Keratinocyte (primary cell): ENCODE results near the gene TSHZ2. TPM values are rescaled to one million over a fixed set of nuclear protein-coding genes. Genes with fewer than 3 reads are reported as not detected.

Experiments used
- DNase-seq: peaks from one replicate; pipeline ENCODE4 v3.0.0-alpha.2; 2011; ENCODE audit warnings: low read depth, missing footprints, low spot score
- FAIRE-seq: peaks from 2 replicates; lab custom pipeline; 2011; peaks lifted over from hg19 to GRCh38; lab: Jason Lieb, UNC
- H2AFZ ChIP-seq: 2 replicates; pipeline ENCODE4 v1.6.0; 2012; ENCODE audit warnings: low read length, control low read depth, inconsistent platforms; ENCODE audit not compliant: control insufficient read depth
- H3K27ac ChIP-seq: 2 replicates; pipeline ENCODE4 v1.5.1; 2011; ENCODE audit warnings: low read length; ENCODE audit not compliant: control insufficient read depth, insufficient read depth
- H3K27me3 ChIP-seq: 3 replicates; pipeline ENCODE4 v1.6.0; 2011; ENCODE audit warnings: low read length; ENCODE audit not compliant: control insufficient read depth, insufficient read depth; ENCODE audit errors: extremely low read depth
- H3K36me3 ChIP-seq, 2 experiments: 2 replicates in 1 of 2; 3 replicates in 1 of 2; pipeline ENCODE4 v1.5.1; 2011; ENCODE audit warnings: low read length in 2 of 2, mild to moderate bottlenecking in 1 of 2; ENCODE audit not compliant: control insufficient read depth in 2 of 2, insufficient read depth in 2 of 2; ENCODE audit errors: extremely low read depth in 1 of 2
- H3K4me1 ChIP-seq: 3 replicates; pipeline ENCODE4 v1.5.1; 2011; ENCODE audit warnings: low read length; ENCODE audit not compliant: control insufficient read depth, insufficient read depth; ENCODE audit errors: extremely low read depth
- H3K4me2 ChIP-seq: 3 replicates; pipeline ENCODE4 v1.6.0; 2011; ENCODE audit warnings: low read depth, low read length; ENCODE audit not compliant: control insufficient read depth, insufficient read depth; ENCODE audit errors: extremely low read depth
- H3K4me3 ChIP-seq, 3 experiments: fragments of 200-600 bp in 1 of 3; sonication (generic) in 1 of 3; 2 replicates in 2 of 3; 3 replicates in 1 of 3; pipeline ENCODE4 v1.5.1; 2011 to 2016; ENCODE audit warnings: low read length in 3 of 3, mild to moderate bottlenecking in 3 of 3, control low read depth in 2 of 3, inconsistent platforms in 1 of 3, low read depth in 1 of 3, mixed read lengths in 1 of 3, mixed run types in 1 of 3, moderate library complexity in 1 of 3; ENCODE audit not compliant: control insufficient read depth in 2 of 3, insufficient read depth in 2 of 3; ENCODE audit errors: extremely low read depth in 1 of 3
- H3K79me2 ChIP-seq: 2 replicates; pipeline ENCODE4 v1.6.0; 2012; ENCODE audit warnings: low read length; ENCODE audit not compliant: control insufficient read depth, insufficient read depth
- H3K9ac ChIP-seq: 3 replicates; pipeline ENCODE4 v1.6.0; 2011; ENCODE audit warnings: low read length; ENCODE audit not compliant: control insufficient read depth, insufficient read depth; ENCODE audit errors: extremely low read depth
- H3K9me1 ChIP-seq: 3 replicates; pipeline ENCODE4 v1.6.0; 2011; ENCODE audit warnings: low read length; ENCODE audit not compliant: control insufficient read depth, insufficient read depth; ENCODE audit errors: extremely low read depth
- H3K9me3 ChIP-seq: 2 replicates; pipeline ENCODE4 v1.5.1; 2012; ENCODE audit warnings: low read depth, low read length; ENCODE audit not compliant: control insufficient read depth
- H4K20me1 ChIP-seq: 3 replicates; pipeline ENCODE4 v1.6.0; 2011; ENCODE audit warnings: low read length; ENCODE audit not compliant: control insufficient read depth, insufficient read depth; ENCODE audit errors: extremely low read depth
- CTCF ChIP-seq, 3 experiments: IDR thresholded peaks in 1 of 3; conservative IDR thresholded peaks in 1 of 3; optimal IDR thresholded peaks in 1 of 3; 2 replicates in 2 of 3; 3 replicates in 1 of 3; pipeline versions ENCODE3 to v1.5.1; 2011; ENCODE audit warnings: low read length in 3 of 3, mild to moderate bottlenecking in 3 of 3, moderate library complexity in 2 of 3, control low read depth in 1 of 3, inconsistent platforms in 1 of 3; ENCODE audit not compliant: insufficient read depth in 2 of 3; ENCODE audit errors: extremely low read depth in 1 of 3
- EZH2 ChIP-seq: IDR thresholded peaks from one replicate; pipeline ENCODE4 v1.6.1; 2012; ENCODE audit warnings: inconsistent platforms, mild to moderate bottlenecking, low read length, moderate library complexity
- dilution Hi-C: fragments of 300-500 bp; cut with MboI; formaldehyde crosslinking; loops from one replicate; pipeline ENCODE4 v1.7.0; 2020; ENCODE audit warnings: low sequenced_read_pairs; ENCODE audit not compliant: extremely low pct_ligation_motif_present
- polyA plus RNA-seq, 5 experiments: library from polyadenylated mRNA; depleted of rRNA in 3 of 5; stranded (reverse) in 3 of 5; stranded (forward) in 1 of 5; unstranded in 1 of 5; fragments of >200 nt; gene quantifications; 1 replicate in 1 of 5; 2 replicates in 3 of 5; 3 replicates in 1 of 5; pipeline versions ENCODE4 v1.2.1 to v1.2.3, GENCODE V29; 2011 to 2012; ENCODE audit warnings: missing spikeins in 2 of 5, low read depth in 1 of 5, low replicate concordance in 1 of 5

The TSHZ2 gene
- polyA plus RNA-seq, 1 donor (not counting 4 experiments of a cell fraction or from before 2014, with no cell fraction given), result 1.1 TPM

GRCh38 chr20:53163486-53163885 is 191.3 kb downstream of the TSHZ2 start:
- H3K4me3 ChIP-seq, result no peak overlapping the region
- no peaks in the 10 kb centered on the region for H3K9me1 ChIP-seq
- dilution Hi-C loops, result no loop called here
- no peaks in the 10 kb centered on the region for H4K20me1 ChIP-seq
- no peaks in the 10 kb centered on the region for H3K79me2 ChIP-seq
- H3K27me3 ChIP-seq, result peaks cover 3% of the 10 kb centered on the region
- H3K36me3 ChIP-seq, result no peaks in the 10 kb centered on the region
- no peak for TF ChIP-seq EZH2
- TF ChIP-seq CTCF (optimal IDR thresholded peaks at IDR 0.05 in 1 of 3, IDR thresholded peaks at IDR 0.05 in 1 of 3, conservative IDR thresholded peaks at IDR 0.05 in 1 of 3; ENCODE audit: extremely low read depth in 1 of 3, insufficient read depth in 2 of 3, low read length in 3 of 3), result no peak
- no peak overlapping the region for H3K27ac ChIP-seq
- FAIRE-seq, result no peak
- H3K4me2 ChIP-seq, result no peak overlapping the region
- H3K9me3 ChIP-seq, result no peaks in the 10 kb centered on the region
- H2AFZ ChIP-seq, result no peak overlapping the region
- peaks cover 15% of the 10 kb centered on the region for H3K4me1 ChIP-seq
- no peak for DNase-seq
- no peak overlapping the region for H3K9ac ChIP-seq

DNA sequence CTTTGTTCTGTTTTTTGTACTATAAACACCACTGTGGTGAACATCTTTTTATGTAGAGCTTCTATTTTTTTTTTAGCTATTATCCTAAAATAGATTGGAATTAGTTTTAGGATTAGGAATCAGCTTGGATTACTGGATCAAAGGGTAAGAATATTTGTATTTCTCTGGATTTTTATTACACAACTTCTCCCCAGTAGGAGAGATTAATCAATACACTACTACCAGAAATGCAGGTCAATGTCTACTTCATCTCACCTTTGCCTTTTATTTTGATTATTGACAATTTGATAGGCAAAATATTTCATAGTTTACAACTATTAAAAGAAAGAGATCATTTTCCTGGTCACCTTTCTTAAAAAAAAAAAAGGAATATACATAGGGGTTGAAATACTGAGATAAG is 191.9 kb downstream of the TSHZ2 start:
- FAIRE-seq, result no peak
- no peak overlapping the region for H3K9ac ChIP-seq

More for the DNA sequence above, 191.9 kb downstream of the TSHZ2 start:
- H3K4me2 ChIP-seq, result no peak overlapping the region
- DNase-seq, result no peak
- H3K9me1 ChIP-seq, result no peaks in the 10 kb centered on the region
- peaks cover 3% of the 10 kb centered on the region for H3K27me3 ChIP-seq
- dilution Hi-C loops, result no loop called here
- no peaks in the 10 kb centered on the region for H3K9me3 ChIP-seq
- no peak overlapping the region for H3K4me3 ChIP-seq
- no peaks in the 10 kb centered on the region for H3K36me3 ChIP-seq
- H4K20me1 ChIP-seq, result no peaks in the 10 kb centered on the region
- no peak overlapping the region for H2AFZ ChIP-seq
- no peaks in the 10 kb centered on the region for H3K79me2 ChIP-seq
- no peak overlapping the region for H3K27ac ChIP-seq
- peaks cover 15% of the 10 kb centered on the region for H3K4me1 ChIP-seq
- TF ChIP-seq EZH2 (no peak), CTCF (optimal IDR thresholded peaks at IDR 0.05 in 1 of 3, IDR thresholded peaks at IDR 0.05 in 1 of 3, conservative IDR thresholded peaks at IDR 0.05 in 1 of 3; ENCODE audit: extremely low read depth in 1 of 3, insufficient read depth in 2 of 3, low read length in 3 of 3) (no peak)
